Heart right ventricle (tissue), 16 donors: ENCODE measurements around the gene EGLN3. TPM values are rescaled to one million over a fixed set of nuclear protein-coding genes. Genes with fewer than 3 reads are reported as not detected.
A peak's percentile ranks its signal among the peaks of the same experiment; 100 is the strongest.

Source experiments
- ATAC-seq, 8 donors: fragments of 200-7000 bp; cut with Tn5 transposase; one replicate each; pipeline ENCODE4 v1.9.1; 2020; ENCODE audit warnings: mild to moderate bottlenecking in 8 of 8, moderate library complexity in 8 of 8, moderate number of reproducible peaks in 1 of 8
- DNase-seq, 2 donors: peaks; one replicate each; pipeline ENCODE4 v3.0.0-alpha.2; 2020
- H3K27ac ChIP-seq, 10 donors: fragments of 200-600 bp; sonication (generic) in 2 of 10; one replicate each; pipeline versions ENCODE4 v1.5.0 to v1.8.0; 2020 to 2022; ENCODE audit warnings: mild to moderate bottlenecking in 3 of 10
- H3K27me3 ChIP-seq, 7 donors: fragments of 200-600 bp; one replicate each; pipeline ENCODE4 v1.8.0; 2021 to 2022; ENCODE audit warnings: mild to moderate bottlenecking in 2 of 7
- H3K36me3 ChIP-seq, 9 donors: fragments of 200-600 bp; sonication (generic) in 1 of 9; one replicate each; pipeline versions ENCODE4 v1.5.0 to v1.8.0; 2020 to 2022; ENCODE audit warnings: mild to moderate bottlenecking in 2 of 9
- H3K4me1 ChIP-seq, 9 donors: fragments of 200-600 bp; sonication (generic) in 1 of 9; one replicate each; pipeline versions ENCODE4 v1.5.0 to v1.8.0; 2020 to 2022; ENCODE audit warnings: mild to moderate bottlenecking in 4 of 9
- H3K4me3 ChIP-seq, 10 donors: fragments of 200-600 bp; sonication (generic) in 2 of 10; one replicate each; pipeline versions ENCODE4 v1.5.0 to v1.8.0; 2020 to 2022; ENCODE audit warnings: mild to moderate bottlenecking in 7 of 10, moderate library complexity in 2 of 10
- H3K9me3 ChIP-seq, 11 donors: fragments of 200-600 bp in 10 of 11; sonication (generic) in 2 of 11; one replicate each; pipeline versions ENCODE4 v1.5.0 to v1.8.0; 2013 to 2022; ENCODE audit warnings: mild to moderate bottlenecking in 2 of 11, control low read depth in 1 of 11, moderate library complexity in 1 of 11
- WGBS, 2 donors: extraction: QIAGEN DNeasy Blood & Tissue Kit; methylation state at CpG; one replicate each; pipeline ENCODE4 v1.1.7; 2013; ENCODE audit warnings: inconsistent platforms in 1 of 2; 5-methylcytosine and 5-hydroxymethylcytosine counted together
- intact Hi-C, 10 donors: fragments of 100-400 bp; cut with DNase I; formaldehyde crosslinking; loops; one replicate each; pipeline versions ENCODE4 v1.11.1 to v1.14.2; 2022
- polyA plus RNA-seq, 2 donors: library from polyadenylated mRNA; stranded (reverse); fragments of 200-250 nt; gene quantifications; one replicate each; pipeline ENCODE4 v1.2.3, GENCODE V29; 2013
- total RNA-seq, 10 donors: library from RNA; stranded (reverse); fragmentation: NEBNext Ultra II Directional in 3 of 10; extraction: Animal tissue kit (Norgen Biotek cat#: 25700) in 3 of 10; gene quantifications; one replicate each; pipeline versions ENCODE4 v1.2.1 to v1.2.4, GENCODE V29; 2021 to 2023
- TF ChIP-seq, protein P1 (sequence below), 9 donors: fragments of 200-600 bp; sonication (generic) in 2 of 9; IDR thresholded peaks; one replicate each; pipeline versions ENCODE4 v1.5.0 to v1.8.0; 2021 to 2022; ENCODE audit warnings: antibody characterized with exemption in 9 of 9, mild to moderate bottlenecking in 5 of 9, moderate library complexity in 1 of 9
- donor health status: Arrhythmogenic right ventricular cardiomyopathy.
- donor health status: ischemic (EF 13 %, LVEDD 7.1; RV severe dilation, severe dysfunction).
- donor health status: healthy with polysubstance abuse.
- donor health status: DM: no; HTN: yes; CAD: no.
- donor health status: DM: no; HTN: no; CAD: no.
- donor health status: ischemic (EF 25% LVEDD 6.9; RV normal size, moderate dysfunction).
- donor health status: ischemic (EF 25% LVEDD 5.7; RV mildly dilated, moderate dysfunction).
- donor health status: healthy.
- donor health status: DM: yes; HTN: yes; CAD: no.
- donor health status: Ischemic cardiomyopathy.
- donor health status: ischemic (EF 35%, LVEDD 5.7; RV mildly dilated, moderate dysfunction).
- donor health status: nonischemic (EF 11% LVEDD 7.7; RV severe dilation, severe dysfunction).
- donor health status: DM: yes; HTN: yes; CAD: no.
- donor health status: PGD.
- donor health status: ischemic (EF 29% LVEDD 5.4; RV normal size, mild dysfunction).
- donor health status: nonischemic (EF 23%, LVEDD 6.1; RV moderate dilation, normal function).

EGLN3 gene
- total and polyA plus RNA-seq, 12 donors, result 33.7 to 281 (median 169) TPM

DNA sequence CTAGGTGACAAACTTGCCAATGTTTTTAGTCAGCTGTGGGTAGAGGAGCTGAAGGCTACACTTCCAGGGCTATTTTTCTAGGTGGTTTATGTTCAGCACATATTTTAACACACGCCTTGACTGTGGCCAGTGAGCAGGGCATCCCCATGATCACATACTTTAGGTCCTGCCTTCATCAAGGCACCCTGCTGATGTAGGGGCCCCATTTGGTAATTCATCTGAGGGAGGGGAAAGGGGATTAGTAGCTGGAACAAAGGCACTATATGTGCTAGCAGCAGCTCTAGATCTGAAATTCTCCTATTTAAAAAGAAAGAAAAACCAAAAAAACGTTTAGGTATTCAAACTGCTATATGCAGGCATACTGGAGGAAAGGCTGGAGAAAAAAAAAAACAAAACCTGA, 14.5 kb downstream of the EGLN3 start:
- peaks cover 17 to 96% (median 76%) of the 10 kb centered on the region in 9 donors for H3K4me1 ChIP-seq
- no peak for ATAC-seq
- H3K27ac ChIP-seq, result peak overlapping the region in 9 of 10 donors; percentile 9 to 85 (median 81)
- no peak for DNase-seq
- no peak overlapping the region for H3K4me3 ChIP-seq
- H3K36me3 ChIP-seq, result no peaks in the 10 kb centered on the region
- H3K9me3 ChIP-seq, result no peaks in the 10 kb centered on the region
- intact Hi-C loops, result loop anchor here in 3 of 10 donors (5.0 to 10.0 kb wide), 4 partner anchors 146 to 778 kb away; partner anchors contain the start of gene CFL2 (in 1 of the 3)
- H3K27me3 ChIP-seq, result no peaks in the 10 kb centered on the region
- 67 to 70% methylated on average over 2 of the region's 2 CpGs for WGBS, 2 donors
- TF ChIP-seq, protein P1, sequence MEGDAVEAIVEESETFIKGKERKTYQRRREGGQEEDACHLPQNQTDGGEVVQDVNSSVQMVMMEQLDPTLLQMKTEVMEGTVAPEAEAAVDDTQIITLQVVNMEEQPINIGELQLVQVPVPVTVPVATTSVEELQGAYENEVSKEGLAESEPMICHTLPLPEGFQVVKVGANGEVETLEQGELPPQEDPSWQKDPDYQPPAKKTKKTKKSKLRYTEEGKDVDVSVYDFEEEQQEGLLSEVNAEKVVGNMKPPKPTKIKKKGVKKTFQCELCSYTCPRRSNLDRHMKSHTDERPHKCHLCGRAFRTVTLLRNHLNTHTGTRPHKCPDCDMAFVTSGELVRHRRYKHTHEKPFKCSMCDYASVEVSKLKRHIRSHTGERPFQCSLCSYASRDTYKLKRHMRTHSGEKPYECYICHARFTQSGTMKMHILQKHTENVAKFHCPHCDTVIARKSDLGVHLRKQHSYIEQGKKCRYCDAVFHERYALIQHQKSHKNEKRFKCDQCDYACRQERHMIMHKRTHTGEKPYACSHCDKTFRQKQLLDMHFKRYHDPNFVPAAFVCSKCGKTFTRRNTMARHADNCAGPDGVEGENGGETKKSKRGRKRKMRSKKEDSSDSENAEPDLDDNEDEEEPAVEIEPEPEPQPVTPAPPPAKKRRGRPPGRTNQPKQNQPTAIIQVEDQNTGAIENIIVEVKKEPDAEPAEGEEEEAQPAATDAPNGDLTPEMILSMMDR (IDR thresholded peaks at IDR 0.05), result no peak

DNA sequence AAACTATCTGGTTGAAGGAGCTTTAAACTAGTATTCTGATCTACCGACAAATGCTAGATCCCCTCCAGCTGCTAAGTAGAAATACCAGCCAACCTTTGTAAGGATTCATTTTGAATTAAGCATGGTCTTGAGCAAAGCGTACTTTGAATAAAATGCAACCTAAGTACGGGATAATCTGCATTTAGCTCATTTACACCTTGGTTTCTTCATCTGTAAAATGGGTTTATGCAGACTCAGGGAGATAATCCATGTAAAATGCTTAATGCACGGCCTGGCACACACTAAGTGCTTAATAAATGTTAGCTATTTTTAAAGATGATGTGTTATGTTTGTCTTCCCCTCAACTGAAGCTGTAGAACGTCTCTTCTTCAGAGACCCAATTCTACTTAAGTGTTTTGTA, 15.9 kb downstream of the EGLN3 start:
- Histone ChIP-seq H3K36me3 (peaks cover 0 to 11% (median 0%) of the 10 kb centered on the region in 9 donors), H3K27me3 (no peaks in the 10 kb centered on the region), H3K27ac (peak overlapping the region in 1 of 10 donors; percentile 75), H3K4me3 (no peak overlapping the region), H3K4me1 (peaks cover 12 to 96% (median 77%) of the 10 kb centered on the region in 9 donors), H3K9me3 (no peaks in the 10 kb centered on the region)
- 85 to 87% methylated on average over 5 of the region's 5 CpGs for WGBS, 2 donors
- DNase-seq (no peak), ATAC-seq (no peak)
- intact Hi-C loops, result loop anchor here in 3 of 10 donors (5.0 to 10.0 kb wide), 4 partner anchors 147 to 780 kb away; partner anchors contain the start of gene CFL2 (in 1 of the 3)
- TF ChIP-seq, protein P1 (IDR thresholded peaks at IDR 0.05), result no peak

DNA sequence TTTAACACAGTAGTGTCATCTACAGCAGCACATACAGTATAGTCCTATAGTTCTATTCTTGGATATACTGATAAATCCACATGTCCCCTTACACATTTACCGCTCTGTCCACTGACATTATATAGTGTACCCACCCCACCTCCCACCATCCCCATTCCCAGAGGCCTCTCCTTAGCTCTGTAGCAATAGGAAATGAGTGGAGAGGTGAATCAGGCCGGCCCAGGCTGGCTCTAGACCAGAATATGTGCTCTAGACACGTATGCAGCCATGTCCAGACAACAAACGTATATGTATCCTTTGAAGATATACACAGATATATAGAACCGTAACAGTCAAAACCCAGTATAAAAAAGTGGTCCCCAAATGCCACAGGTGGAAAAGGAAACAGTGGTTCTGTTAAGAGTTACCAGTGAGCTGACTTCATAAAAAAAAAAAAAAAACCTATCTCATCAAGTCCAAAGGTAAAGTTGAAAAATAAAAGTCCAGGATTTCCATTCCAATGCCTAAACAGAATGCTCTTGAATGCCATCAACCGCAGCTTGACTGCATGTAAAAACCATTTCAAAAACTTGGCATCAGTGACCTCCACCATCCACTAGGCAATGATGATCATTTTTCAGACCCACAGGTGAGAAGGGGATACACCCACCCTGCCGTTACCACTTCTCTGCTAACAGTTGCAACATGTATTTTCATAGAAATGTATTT, 16.7 kb downstream of the EGLN3 start:
- H3K27ac ChIP-seq, result peak overlapping the region in 8 of 10 donors; percentile 31 to 75 (median 61)
- intact Hi-C loops, result loop anchor here in 3 of 10 donors (10.0 kb wide), 3 partner anchors 291 to 781 kb away; partner anchors contain the start of gene CFL2 (in 1 of the 3)
- DNase-seq, result no peak

DNA sequence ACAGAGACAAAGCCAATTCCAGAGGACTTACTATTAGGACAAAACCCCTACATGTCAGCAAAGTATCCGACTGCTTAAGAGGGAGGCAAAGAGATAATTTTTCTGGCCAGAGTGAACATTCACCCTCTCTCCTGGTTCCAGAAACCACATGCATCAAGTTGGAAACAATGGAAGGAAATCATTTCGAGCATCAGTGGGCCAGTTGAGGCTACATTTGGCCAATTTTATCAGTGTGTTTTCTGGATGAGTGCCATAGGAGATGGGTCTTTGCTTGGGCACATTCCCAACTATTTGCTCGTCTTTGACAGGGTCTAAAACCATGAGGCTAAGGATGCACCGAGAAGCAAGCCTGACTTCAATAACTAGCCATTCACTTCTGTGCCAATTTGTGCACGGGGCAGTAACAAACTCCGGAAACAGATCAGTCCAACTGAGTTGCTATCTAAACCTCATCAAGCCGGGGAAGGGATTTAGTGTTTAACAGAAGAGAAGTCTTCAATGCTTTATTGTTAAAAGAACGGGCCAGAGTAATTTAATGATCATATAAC, 17.4 kb downstream of the EGLN3 start:
- peak overlapping the region in 8 of 10 donors; percentile 31 to 75 (median 61) for H3K27ac ChIP-seq
- no peaks in the 10 kb centered on the region for H3K9me3 ChIP-seq
- TF ChIP-seq, protein P1 (IDR thresholded peaks at IDR 0.05), result no peak
- 23 to 24% methylated on average over 8 of the region's 8 CpGs for WGBS, 2 donors
- no peak for DNase-seq
- peaks cover 8 to 93% (median 68%) of the 10 kb centered on the region in 9 donors for H3K4me1 ChIP-seq
- ATAC-seq, result peak in 2 of 8 donors; percentile 19 to 20
- intact Hi-C loops, result loop anchor here in 3 of 10 donors (10.0 kb wide), 3 partner anchors 291 to 781 kb away; partner anchors contain the start of gene CFL2 (in 1 of the 3)
- no peak overlapping the region for H3K4me3 ChIP-seq
- H3K36me3 ChIP-seq, result peaks cover 0 to 25% (median 0%) of the 10 kb centered on the region in 9 donors
- no peaks in the 10 kb centered on the region for H3K27me3 ChIP-seq

More for the DNA sequence above, 16.7 kb downstream of the EGLN3 start:
- Histone ChIP-seq H3K27me3 (no peaks in the 10 kb centered on the region), H3K36me3 (peaks cover 0 to 18% (median 0%) of the 10 kb centered on the region in 9 donors), H3K4me3 (no peak overlapping the region), H3K9me3 (no peaks in the 10 kb centered on the region), H3K4me1 (peaks cover 12 to 94% (median 74%) of the 10 kb centered on the region in 9 donors)
- WGBS, 2 donors, result 53 to 60% methylated on average over 7 of the region's 7 CpGs
- ATAC-seq, result peak in 1 of 8 donors; percentile 10
- TF ChIP-seq, protein P1 (IDR thresholded peaks at IDR 0.05), result no peak
